GM18507 (cell line): ENCODE data around the gene IFITM5.

ENCODE experiments used
- DNase-seq: peaks from one replicate; pipeline ENCODE4 v3.0.0; 2011; ENCODE audit warnings: low read depth; ENCODE audit not compliant: insufficient read length; ENCODE audit errors: extremely low spot score
- FAIRE-seq: peaks from 2 replicates; lab custom pipeline; 2011; peaks lifted over from hg19 to GRCh38; lab: Jason Lieb, UNC

Gene IFITM5

GRCh38 chr11:297586-298405, 1.5 kb downstream of the IFITM5 start:
- no peak for FAIRE-seq
- no peak for DNase-seq

GRCh38 chr11:297051-297585, 2.2 kb downstream of the IFITM5 start:
- no peak for DNase-seq
- FAIRE-seq: no peak

DNA sequence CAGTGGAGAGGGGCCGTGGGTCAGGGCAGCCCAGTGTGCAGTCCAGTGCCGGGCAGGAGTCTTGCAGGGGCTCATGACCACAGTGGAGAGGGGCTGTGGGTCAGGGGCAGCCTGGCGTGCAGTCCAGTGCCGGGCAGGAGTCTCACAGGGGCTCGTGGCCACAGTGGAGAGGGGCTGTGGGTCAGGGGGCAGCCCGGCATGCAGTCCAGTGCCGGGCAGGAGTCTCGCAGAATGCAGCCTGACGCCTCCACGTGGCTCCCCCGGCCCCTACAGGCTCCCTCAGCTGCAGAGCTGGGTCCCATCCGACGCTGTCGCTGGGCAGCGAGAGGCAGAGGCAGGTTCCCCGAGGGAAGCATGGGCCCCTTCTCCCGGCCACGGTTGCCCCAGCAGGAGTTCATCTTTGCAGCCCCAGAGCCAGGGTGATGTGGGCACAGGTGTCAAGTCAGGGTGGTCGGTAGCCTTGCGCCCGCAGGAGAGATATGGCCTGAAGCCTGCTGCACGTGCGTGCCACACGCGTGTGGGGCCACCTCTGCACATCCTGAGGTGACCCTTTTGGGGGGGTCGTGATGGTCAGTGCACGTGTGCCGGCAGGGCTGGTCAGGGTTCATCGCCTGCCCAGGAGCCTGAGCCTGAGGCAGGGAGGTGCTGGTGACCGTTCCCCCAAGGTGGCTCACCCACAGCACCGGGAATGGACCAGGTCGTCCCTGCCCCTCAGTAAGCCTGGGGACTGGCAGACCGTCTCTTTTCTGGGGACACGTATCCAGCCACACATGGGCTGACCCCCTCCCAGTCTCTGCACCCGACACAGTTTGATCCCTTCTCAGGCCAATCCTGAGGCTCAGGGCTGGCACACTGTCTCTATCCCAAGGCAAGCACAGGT, 2.9 kb downstream of the IFITM5 start:
- DNase-seq: no peak
- no peak for FAIRE-seq

- FAIRE-seq (no peak), DNase-seq (no peak)
Observed at GRCh38 chr11:295351-296170, 3.8 kb downstream of the IFITM5 start.

DNA sequence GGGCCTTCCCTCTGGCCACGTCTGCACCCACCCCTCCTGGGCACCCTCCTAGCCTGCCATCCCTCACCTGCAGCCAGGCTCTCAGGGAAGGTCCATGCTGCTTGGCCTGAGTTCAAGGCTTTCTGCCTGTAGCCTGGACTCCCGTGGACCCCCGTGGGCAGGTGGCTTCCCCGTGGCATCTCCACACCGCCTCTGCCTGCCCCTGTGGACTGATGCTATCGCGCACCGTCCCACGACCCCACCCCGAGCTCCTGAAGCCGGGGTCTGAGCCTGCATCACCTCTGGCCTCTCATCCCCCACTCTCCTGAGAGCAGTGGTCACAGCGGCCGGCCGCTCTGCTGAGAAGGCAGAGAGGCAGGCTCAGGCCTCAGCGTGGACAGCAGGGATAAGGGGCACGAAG, 4.5 kb downstream of the IFITM5 start:
- DNase-seq (no peak), FAIRE-seq (no peak)

- DNase-seq (no peak), FAIRE-seq (no peak)
Observed at GRCh38 chr11:293852-294661, 5.3 kb downstream of the IFITM5 start.

GRCh38 chr11:293271-293851, 6.0 kb downstream of the IFITM5 start:
- FAIRE-seq (no peak), DNase-seq (no peak)

- no peak for FAIRE-seq
- DNase-seq: no peak
Observed at GRCh38 chr11:292211-293121, 6.9 kb downstream of the IFITM5 start.

DNA sequence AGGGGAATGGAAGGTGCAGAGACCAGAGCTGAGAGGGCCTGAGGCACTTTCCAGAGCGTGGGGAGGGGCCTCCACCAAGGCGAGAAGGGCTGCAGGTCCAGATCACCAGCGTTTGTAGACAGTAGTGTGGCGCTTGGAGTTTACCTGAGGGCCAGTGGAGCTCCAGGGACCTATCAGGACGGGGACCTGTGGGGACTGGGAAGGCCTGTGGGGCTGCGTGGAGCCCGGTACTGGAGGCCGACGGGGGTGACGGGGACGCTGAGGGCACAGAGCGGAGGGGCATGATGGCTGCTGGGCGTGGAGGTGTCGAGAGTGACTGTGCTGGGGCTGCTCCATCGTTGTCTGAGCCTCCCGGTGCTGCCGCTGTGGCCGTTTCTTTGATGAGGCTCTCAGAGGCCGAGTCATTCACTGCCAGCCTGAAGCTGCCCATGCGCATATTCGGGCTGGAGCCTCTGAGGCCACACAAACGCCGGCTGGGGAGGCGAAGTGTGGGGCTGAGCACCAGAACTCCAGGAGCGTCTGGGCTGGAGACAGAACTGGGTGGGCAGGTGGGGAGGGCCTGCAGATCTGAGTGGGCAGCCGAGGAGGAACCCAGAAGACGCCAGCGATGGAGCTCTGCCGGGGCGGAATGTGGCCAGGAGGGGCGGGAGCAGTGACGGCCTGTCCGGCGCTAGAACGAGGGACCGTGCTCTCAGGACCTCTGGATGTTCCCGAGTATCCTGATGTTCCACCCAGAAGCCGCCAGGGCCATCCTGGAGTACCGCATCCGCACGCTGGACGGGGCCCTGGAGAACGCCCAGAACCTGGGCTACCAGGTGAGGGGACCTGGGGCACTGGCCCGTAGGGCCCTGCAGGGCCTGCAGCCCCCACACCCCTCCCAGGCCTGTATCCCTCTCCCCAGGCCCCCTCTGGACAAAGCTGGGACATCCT, 7.8 kb downstream of the IFITM5 start:
- DNase-seq (no peak), FAIRE-seq (no peak)

DNA sequence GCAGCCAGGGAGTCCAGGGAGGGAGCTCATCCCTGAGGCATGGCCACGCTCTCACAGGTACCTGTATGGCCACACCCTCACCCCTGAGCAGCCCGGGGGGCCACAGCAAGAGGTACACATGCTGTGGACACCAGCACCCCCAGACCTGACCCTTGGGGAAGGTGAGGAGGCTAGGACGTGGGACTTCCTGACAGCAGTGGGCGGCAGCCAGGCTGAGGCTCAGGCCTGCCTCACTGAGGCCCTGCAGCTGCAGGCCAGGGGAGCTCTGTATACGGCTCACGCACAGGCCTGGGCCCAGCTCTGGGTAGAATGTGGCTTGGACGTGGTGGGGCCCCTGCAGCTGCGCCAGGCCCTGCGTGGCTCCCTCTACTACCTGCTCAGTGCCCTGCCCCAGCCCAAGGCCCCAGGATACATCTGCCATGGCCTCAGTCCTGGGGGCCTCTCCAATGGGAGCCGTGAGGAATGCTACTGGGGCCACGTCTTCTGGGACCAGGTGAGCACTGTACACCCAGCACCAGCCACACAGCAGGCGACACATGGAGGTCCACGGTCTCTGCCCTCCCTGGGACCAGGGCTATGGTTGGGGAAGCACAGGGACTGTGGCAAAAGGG, 8.6 kb downstream of the IFITM5 start:
- DNase-seq (no peak), FAIRE-seq (no peak)

- no peak for DNase-seq
- no peak for FAIRE-seq
Observed at GRCh38 chr11:289712-290620, 9.4 kb downstream of the IFITM5 start.

GRCh38 chr11:289398-289711, 10.0 kb downstream of the IFITM5 start:
- no peak for FAIRE-seq
- DNase-seq: no peak

DNA sequence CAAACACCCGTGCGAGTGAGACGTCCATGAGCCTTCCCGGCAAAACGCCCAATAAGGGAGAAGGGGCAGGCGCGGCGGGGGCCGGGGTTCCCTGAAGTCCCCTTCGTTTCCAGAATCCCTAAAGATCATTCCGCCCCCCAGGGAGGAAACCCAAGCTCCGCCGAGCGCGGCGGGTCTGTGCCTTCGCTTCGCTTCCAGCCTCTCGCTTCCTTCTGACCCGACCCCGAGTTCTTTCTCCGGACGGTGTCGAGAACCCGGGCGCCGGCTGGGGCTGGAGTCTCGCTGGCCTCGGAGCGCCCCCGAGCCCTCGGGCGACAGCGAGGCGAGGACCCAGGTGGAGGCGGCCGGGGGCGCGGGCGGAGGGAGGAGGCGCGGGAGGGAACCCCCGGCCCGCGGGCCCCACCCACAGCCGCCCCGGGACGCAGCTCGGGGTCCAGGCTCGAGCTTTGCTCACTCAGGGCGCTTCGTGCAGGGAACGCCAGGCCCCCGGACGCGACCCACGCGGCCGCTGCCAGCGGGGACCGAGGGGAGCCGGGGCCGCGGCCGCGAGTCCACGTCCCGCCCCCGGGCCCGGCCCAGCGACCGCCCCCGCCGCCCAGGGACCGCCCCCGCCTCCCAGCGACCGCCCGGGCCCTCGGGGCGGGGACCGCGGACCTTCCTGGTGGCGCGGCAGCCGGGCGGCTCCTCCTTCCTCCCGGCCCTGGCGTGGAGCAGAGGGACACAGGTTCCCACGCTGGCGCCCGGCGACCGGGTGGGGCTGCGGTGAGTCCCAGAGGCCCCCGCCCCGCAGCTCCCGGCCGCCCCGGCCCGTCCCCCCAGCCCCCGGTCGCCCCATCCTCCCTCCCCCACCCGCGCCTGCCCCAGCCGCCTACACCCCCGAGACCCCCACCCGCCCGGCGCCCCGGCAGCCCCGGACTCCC, 10.6 kb downstream of the IFITM5 start, which contains the start of gene PGGHG:
PGGHG (plus strand) TSS at position 649 of the 920 bp plus-strand sequence. CDS start 691 bp downstream, outside the sequence.
- FAIRE-seq: no peak
- peak; percentile 77 for DNase-seq

- DNase-seq (no peak), FAIRE-seq (no peak)
Observed at GRCh38 chr11:287821-288477, 11.4 kb downstream of the IFITM5 start.
